ENCODE results near the gene EMX1.

EMX1 gene

GRCh38 chr2:72917138-72917876 is at the start of gene EMX1:
Gene EMX1, plus strand, starts transcription at chr2:72917519. Its CDS starts 334 bp downstream, at chr2:72917853.
- no peaks in the 10 kb centered on the region for H3K36me3 ChIP-seq (ENCODE audit: control insufficient read depth, insufficient read depth, low read length)
- peaks cover 75% of the 10 kb centered on the region for H3K27me3 ChIP-seq (ENCODE audit: control insufficient read depth, insufficient read depth, low read length)
- no CpG with 5 or more reads among the region's 82 CpGs for WGBS (ENCODE audit: insufficient coverage, insufficient read length)
- H3K9me3 ChIP-seq (ENCODE audit: control insufficient read depth, insufficient read depth, low read length): no peaks in the 10 kb centered on the region
- no peak within 1 kb of the TSS for H3K27ac ChIP-seq (ENCODE audit: low read length)
- peaks cover 8% of the 10 kb centered on the region for H3K4me1 ChIP-seq (ENCODE audit: control insufficient read depth, insufficient read depth, low read length)
- peak within 1 kb of the TSS; percentile 36; the same call in 1 of the 2 replicates for H3K4me3 ChIP-seq (ENCODE audit: low read length)
- no peak for DNase-seq (ENCODE audit: low read depth, low spot score)

DNA sequence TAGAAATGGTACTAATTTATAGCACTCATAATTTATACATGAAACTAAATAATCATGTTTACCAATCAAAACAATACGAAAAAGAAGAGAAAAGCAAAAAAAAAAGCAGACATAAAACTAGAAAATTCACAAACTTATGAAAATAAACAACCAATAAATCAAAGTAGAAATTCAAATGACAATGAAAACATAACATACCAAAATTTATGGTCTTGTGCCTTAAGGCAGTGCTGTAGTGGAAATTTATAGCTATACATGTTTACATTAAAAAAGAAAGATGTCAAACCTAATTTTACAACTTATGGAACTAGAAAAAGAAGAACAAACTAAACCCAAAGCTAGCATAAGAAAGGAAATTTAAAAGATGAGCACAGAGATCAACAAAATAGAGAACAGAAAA is 46.3 kb upstream of the EMX1 start:
- no peak overlapping the region for H3K4me3 ChIP-seq (ENCODE audit: low read length)
- no peak for DNase-seq (ENCODE audit: low read depth, low spot score)
- no CpG with 5 or more reads among the region's 1 CpG for WGBS (ENCODE audit: insufficient coverage, insufficient read length)
- no peaks in the 10 kb centered on the region for H3K27me3 ChIP-seq (ENCODE audit: control insufficient read depth, insufficient read depth, low read length)
- no peaks in the 10 kb centered on the region for H3K4me1 ChIP-seq (ENCODE audit: control insufficient read depth, insufficient read depth, low read length)
- H3K9me3 ChIP-seq (ENCODE audit: control insufficient read depth, insufficient read depth, low read length): no peaks in the 10 kb centered on the region
- no peaks in the 10 kb centered on the region for H3K36me3 ChIP-seq (ENCODE audit: control insufficient read depth, insufficient read depth, low read length)
- H3K27ac ChIP-seq (ENCODE audit: low read length): no peak overlapping the region

DNA sequence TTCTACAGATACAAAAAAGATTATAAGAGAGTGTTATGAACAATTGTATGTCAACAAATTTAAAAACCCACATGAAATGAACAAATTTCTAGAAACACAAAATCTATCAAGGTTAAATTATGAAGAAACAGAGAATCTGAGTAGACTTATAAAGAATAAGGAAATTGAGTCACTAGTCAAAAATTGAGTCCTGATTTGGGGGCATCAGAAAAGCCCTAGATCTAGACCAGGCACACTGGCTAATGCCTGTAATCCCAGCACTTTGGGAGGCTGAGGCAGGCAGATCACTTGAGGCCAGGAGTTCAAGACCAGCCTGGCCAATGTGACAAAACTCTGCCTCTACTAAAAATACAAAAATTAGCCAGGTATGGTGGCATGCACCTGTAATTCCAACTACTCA is 45.4 kb upstream of the EMX1 start:
- H3K27ac ChIP-seq (ENCODE audit: low read length): no peak overlapping the region
- H3K4me1 ChIP-seq (ENCODE audit: control insufficient read depth, insufficient read depth, low read length): no peaks in the 10 kb centered on the region
- H3K36me3 ChIP-seq (ENCODE audit: control insufficient read depth, insufficient read depth, low read length): no peaks in the 10 kb centered on the region
- H3K9me3 ChIP-seq (ENCODE audit: control insufficient read depth, insufficient read depth, low read length): no peaks in the 10 kb centered on the region
- no peaks in the 10 kb centered on the region for H3K27me3 ChIP-seq (ENCODE audit: control insufficient read depth, insufficient read depth, low read length)
- no peak overlapping the region for H3K4me3 ChIP-seq (ENCODE audit: low read length)
- DNase-seq (ENCODE audit: low read depth, low spot score): no peak

DNA sequence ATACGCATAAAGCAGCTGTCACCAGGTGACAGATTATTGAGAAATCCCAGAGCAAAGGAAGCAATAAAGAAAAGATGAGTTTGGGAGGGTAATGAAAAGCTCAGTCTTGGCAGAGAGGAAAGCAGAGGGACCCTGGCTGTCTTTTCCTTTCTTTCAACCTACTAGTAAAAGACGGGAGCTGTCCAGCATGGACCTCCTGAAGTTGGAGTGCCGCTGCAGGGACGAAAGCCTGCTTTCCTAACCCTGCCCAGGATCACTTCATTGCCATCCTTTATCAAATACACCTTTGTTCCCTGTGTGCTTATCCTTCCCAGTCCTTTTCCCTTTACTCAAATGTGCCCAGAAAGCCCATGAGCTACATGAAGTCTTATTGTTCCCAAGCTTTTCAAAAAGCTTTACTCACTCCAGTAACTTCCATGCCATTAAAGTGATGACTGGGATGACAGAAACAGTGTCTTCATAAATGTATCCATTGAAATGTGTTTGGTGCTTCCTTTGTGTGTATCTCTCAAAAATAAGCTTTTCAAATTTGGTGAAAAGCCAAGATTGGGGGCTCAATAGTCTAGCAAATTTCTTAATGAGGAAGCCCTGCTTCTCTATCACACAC is 33.9 kb upstream of the EMX1 start:
- H3K27me3 ChIP-seq (ENCODE audit: control insufficient read depth, insufficient read depth, low read length): peaks cover 6% of the 10 kb centered on the region; the same call in 1 of the 2 replicates
- no peak for DNase-seq (ENCODE audit: low read depth, low spot score)
- H3K36me3 ChIP-seq (ENCODE audit: control insufficient read depth, insufficient read depth, low read length): no peaks in the 10 kb centered on the region; the same call in 1 of the 2 replicates
- H3K4me3 ChIP-seq (ENCODE audit: low read length): no peak overlapping the region
- H3K4me1 ChIP-seq (ENCODE audit: control insufficient read depth, insufficient read depth, low read length): peaks cover 2% of the 10 kb centered on the region; the same call in 1 of the 2 replicates
- no peaks in the 10 kb centered on the region for H3K9me3 ChIP-seq (ENCODE audit: control insufficient read depth, insufficient read depth, low read length)
- no peak overlapping the region for H3K27ac ChIP-seq (ENCODE audit: low read length)
- WGBS (ENCODE audit: insufficient coverage, insufficient read length): no CpG with 5 or more reads among the region's 4 CpGs

DNA sequence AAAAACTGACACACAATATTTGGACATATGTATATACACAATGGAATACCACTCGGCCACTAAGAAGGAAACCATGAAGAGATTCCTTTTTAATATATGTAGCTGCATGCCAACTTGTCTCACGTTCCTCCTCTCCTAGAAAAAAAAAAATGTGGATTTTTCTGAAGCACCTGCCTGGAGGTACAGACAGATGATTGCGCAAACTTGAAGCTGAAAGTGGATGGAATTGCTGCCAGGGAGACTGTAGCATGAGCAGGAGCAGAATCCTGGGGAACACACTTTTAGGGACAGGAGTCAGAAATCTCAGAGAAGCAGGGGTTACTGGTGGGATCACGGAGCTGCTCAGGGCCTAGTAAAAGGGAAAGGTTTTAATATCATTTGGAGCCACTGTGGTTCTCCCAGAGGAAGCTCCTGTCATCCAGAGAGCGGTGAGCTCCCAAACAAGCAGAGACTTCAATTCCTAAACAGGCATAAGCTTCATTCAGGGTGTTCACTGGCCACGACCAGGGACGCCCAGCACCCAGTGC is 30.8 kb upstream of the EMX1 start:
- WGBS (ENCODE audit: insufficient coverage, insufficient read length): no CpG with 5 or more reads among the region's 7 CpGs
- Histone ChIP-seq H3K9me3 (ENCODE audit: control insufficient read depth, insufficient read depth, low read length) (no peaks in the 10 kb centered on the region), H3K27me3 (ENCODE audit: control insufficient read depth, insufficient read depth, low read length) (peaks cover 6% of the 10 kb centered on the region; the same call in 1 of the 2 replicates), H3K4me3 (ENCODE audit: low read length) (peak overlapping the region; percentile 67; the same call in 1 of the 2 replicates), H3K36me3 (ENCODE audit: control insufficient read depth, insufficient read depth, low read length) (no peaks in the 10 kb centered on the region; the same call in 1 of the 2 replicates), H3K27ac (ENCODE audit: low read length) (no peak overlapping the region), H3K4me1 (ENCODE audit: control insufficient read depth, insufficient read depth, low read length) (peaks cover 2% of the 10 kb centered on the region; the same call in 1 of the 2 replicates)
- DNase-seq (ENCODE audit: low read depth, low spot score): no peak

GRCh38 chr2:72887032-72887739 is 30.1 kb upstream of the EMX1 start, which contains the start of gene SPR:
Gene SPR, plus strand, starts transcription at chr2:72887408. Its CDS starts 25 bp downstream, at chr2:72887433.
- peaks cover 6% of the 10 kb centered on the region; the same call in 1 of the 2 replicates for H3K27me3 ChIP-seq (ENCODE audit: control insufficient read depth, insufficient read depth, low read length)
- no peak for DNase-seq (ENCODE audit: low read depth, low spot score)
- no peaks in the 10 kb centered on the region; the same call in 1 of the 2 replicates for H3K36me3 ChIP-seq (ENCODE audit: control insufficient read depth, insufficient read depth, low read length)
- H3K4me1 ChIP-seq (ENCODE audit: control insufficient read depth, insufficient read depth, low read length): peaks cover 2% of the 10 kb centered on the region; the same call in 1 of the 2 replicates
- no CpG with 5 or more reads among the region's 76 CpGs for WGBS (ENCODE audit: insufficient coverage, insufficient read length)
- peak within 1 kb of the TSS; percentile 67; the same call in 1 of the 2 replicates for H3K4me3 ChIP-seq (ENCODE audit: low read length)
- H3K9me3 ChIP-seq (ENCODE audit: control insufficient read depth, insufficient read depth, low read length): no peaks in the 10 kb centered on the region
- H3K27ac ChIP-seq (ENCODE audit: low read length): no peak within 1 kb of the TSS

- H3K27ac ChIP-seq (ENCODE audit: low read length): no peak overlapping the region
- H3K27me3 ChIP-seq (ENCODE audit: control insufficient read depth, insufficient read depth, low read length): peaks cover 6% of the 10 kb centered on the region; the same call in 1 of the 2 replicates
- DNase-seq (ENCODE audit: low read depth, low spot score): peak; percentile 89
- H3K4me1 ChIP-seq (ENCODE audit: control insufficient read depth, insufficient read depth, low read length): peaks cover 2% of the 10 kb centered on the region; the same call in 1 of the 2 replicates
- peak overlapping the region; percentile 67; the same call in 1 of the 2 replicates for H3K4me3 ChIP-seq (ENCODE audit: low read length)
- H3K36me3 ChIP-seq (ENCODE audit: control insufficient read depth, insufficient read depth, low read length): no peaks in the 10 kb centered on the region; the same call in 1 of the 2 replicates
- no peaks in the 10 kb centered on the region for H3K9me3 ChIP-seq (ENCODE audit: control insufficient read depth, insufficient read depth, low read length)
- no CpG with 5 or more reads among the region's 21 CpGs for WGBS (ENCODE audit: insufficient coverage, insufficient read length)
Measured at GRCh38 chr2:72887740-72888437, 29.4 kb upstream of the EMX1 start.

DNA sequence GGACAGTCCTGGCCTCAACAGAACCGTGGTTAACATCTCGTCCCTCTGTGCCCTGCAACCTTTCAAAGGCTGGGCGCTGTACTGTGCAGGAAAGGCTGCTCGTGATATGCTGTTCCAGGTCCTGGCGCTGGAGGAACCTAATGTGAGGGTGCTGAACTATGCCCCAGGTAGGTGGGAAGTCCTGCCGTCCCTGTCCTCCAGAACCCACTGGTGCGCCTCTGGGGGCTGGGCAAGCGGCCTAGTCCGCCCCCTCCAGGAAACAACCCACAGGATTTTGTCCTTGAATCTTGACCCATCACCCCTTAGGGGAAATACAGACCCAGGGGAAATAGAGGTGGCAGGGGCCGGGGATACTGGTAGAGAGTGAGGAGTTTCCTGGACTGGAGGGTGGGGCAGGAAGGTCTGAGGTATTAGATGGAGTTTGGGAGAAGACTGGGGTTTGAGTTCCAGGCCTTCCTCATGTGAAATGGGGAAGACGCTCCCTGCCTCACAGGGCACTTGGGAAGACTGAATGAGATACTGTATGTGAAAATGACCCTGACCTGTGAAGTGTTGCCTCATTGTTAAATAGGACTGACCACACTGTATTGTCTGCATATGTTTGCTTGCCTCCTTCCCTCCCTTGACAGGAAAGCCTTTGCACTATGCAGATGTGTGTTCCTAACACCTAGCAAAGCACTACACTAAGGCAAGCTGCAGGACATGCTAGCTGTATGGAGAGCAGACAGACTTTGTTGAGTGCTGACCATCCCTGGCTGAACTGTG is 28.7 kb upstream of the EMX1 start:
- Histone ChIP-seq H3K4me3 (ENCODE audit: low read length) (no peak overlapping the region), H3K36me3 (ENCODE audit: control insufficient read depth, insufficient read depth, low read length) (no peaks in the 10 kb centered on the region; the same call in 1 of the 2 replicates), H3K27me3 (ENCODE audit: control insufficient read depth, insufficient read depth, low read length) (peaks cover 5% of the 10 kb centered on the region; the same call in 1 of the 2 replicates), H3K9me3 (ENCODE audit: control insufficient read depth, insufficient read depth, low read length) (no peaks in the 10 kb centered on the region), H3K27ac (ENCODE audit: low read length) (no peak overlapping the region), H3K4me1 (ENCODE audit: control insufficient read depth, insufficient read depth, low read length) (peaks cover 2% of the 10 kb centered on the region; the same call in 1 of the 2 replicates)
- WGBS (ENCODE audit: insufficient coverage, insufficient read length): no CpG with 5 or more reads among the region's 11 CpGs
- no peak for DNase-seq (ENCODE audit: low read depth, low spot score)

GRCh38 chr2:72889991-72890390 is 27.3 kb upstream of the EMX1 start:
- Histone ChIP-seq H3K27ac (ENCODE audit: low read length) (no peak overlapping the region), H3K4me1 (ENCODE audit: control insufficient read depth, insufficient read depth, low read length) (peaks cover 2% of the 10 kb centered on the region; the same call in 1 of the 2 replicates), H3K4me3 (ENCODE audit: low read length) (no peak overlapping the region), H3K27me3 (ENCODE audit: control insufficient read depth, insufficient read depth, low read length) (peaks cover 7% of the 10 kb centered on the region; the same call in 1 of the 2 replicates), H3K9me3 (ENCODE audit: control insufficient read depth, insufficient read depth, low read length) (no peaks in the 10 kb centered on the region), H3K36me3 (ENCODE audit: control insufficient read depth, insufficient read depth, low read length) (no peaks in the 10 kb centered on the region; the same call in 1 of the 2 replicates)
- no CpG with 5 or more reads among the region's 4 CpGs for WGBS (ENCODE audit: insufficient coverage, insufficient read length)
- DNase-seq (ENCODE audit: low read depth, low spot score): no peak
